ENCODE results near the gene ERCC6.

The ERCC6 gene

DNA sequence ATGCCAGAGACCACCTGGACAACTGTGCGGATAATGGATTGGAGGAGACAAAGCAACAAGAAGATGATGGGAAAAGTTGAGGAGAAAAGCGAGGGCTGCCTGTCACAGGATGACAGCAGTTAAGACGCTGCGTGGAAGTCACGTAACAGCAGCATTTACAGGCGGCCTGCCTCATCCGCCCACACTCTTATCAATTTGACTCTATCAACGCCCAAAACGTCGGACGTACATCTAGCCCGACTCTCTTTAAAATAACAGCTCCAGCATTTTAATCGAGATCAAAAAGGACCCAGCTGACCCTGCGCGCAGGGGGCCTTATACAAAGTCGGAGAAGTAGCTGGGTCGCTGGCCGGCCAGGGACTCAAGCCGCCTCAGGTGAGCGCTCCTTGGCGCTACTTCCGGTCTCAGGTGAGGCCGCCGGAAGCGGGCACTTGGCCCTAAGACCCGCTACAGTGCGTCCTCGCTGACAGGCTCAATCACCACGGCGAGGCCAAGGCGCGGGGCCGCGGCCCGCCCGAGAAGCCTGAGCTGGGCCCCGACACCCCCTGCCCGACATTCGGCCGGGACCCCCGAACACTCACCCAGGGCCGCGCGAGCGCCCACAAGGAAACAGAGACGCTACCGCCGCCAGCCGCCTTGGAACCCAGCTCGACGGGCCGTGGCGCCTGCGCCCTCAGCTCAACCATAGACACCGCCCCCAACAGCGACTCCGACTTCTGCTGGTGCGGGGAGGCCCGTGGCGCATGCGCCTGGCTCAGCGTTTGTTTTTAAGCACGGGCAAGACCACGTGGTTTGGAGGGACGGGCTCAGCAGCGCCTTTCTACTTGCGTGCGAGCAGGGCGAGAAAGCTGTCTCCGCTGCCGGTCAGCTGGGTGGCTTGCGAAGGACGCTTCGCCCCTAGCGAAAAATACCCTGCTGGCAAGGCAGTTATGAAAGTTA is at the start of gene ERCC6:
TSS of gene ERCC6 (minus strand) at position 741 of the 939 bp plus-strand sequence.
- peak; percentile 96 to 98 for DNase-seq

DNA sequence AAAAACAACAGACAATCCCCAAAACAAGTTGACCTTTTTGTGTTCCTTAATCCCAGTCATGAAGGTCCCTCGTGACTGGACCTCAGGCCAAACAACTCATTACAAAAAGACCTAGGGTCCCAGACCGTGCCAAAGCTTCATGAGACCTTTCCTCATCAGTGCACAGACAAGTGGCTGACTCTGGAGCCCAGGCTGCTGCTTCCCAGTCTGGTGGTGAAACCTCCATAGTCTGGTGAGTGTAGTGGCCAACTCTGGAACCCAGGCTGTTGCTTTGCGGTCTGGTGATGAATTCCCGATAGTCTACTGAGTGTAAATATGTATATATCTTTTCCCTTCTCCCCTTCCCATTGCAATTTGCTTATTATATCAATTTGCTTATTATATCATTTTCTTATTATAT is 49.1 kb upstream of the ERCC6 start:
- no peak for DNase-seq

DNA sequence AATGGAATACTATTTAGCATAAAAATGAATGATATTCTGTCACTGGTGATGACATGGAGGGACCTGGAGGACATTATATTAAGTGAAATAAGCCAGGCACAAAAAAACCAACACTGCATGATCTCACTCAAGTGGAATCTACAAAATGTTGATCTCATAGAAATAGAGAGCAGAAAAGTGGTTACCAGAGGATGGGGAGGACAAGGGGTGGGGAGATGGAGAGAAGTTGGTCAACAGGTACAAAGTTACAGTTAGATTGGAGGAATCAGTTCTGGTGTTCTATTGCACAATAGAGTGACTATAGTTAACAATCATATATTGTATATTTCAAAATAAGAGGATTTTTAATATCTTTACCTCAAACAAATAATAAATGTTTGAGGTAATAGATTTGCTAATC is 46.5 kb upstream of the ERCC6 start:
- DNase-seq = no peak

DNA sequence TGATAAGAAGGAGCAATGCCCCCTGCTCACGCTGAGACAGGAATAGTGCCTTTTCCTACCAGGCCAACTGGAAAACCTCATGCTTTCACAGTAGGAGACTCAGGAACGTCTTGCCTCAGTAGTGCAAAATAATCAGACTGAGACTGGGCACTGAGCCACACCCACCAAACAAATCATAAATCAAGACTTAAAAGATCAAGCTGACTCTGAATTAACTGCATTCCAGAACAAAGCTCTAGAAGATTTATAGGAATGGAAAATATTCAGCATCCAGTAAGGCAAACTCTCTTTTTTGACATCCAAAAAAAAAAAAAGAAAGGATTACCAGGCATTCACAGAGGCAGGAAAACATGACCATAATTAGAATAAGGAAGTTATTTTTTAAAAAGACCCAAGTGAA is 40.7 kb upstream of the ERCC6 start:
- no peak for DNase-seq

DNA sequence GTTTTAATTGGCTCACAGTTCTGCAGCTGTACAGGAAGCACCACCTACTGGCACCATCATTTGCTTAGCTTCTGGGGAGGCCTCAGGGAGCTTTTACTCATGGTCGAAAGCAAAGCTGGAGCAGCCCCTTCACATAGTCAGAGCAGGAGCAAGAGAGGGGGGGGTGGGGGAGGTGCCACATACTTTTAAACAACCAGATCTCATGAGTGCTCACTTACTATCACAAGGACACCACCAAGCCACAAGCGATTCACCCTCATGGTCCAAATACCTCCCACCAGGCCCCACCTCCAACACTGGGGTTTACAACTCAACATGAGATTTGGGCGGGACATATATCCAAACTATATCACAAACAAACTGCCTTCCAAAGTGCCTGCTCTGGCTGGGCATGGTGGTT is 39.5 kb upstream of the ERCC6 start:
- no peak for DNase-seq

DNA sequence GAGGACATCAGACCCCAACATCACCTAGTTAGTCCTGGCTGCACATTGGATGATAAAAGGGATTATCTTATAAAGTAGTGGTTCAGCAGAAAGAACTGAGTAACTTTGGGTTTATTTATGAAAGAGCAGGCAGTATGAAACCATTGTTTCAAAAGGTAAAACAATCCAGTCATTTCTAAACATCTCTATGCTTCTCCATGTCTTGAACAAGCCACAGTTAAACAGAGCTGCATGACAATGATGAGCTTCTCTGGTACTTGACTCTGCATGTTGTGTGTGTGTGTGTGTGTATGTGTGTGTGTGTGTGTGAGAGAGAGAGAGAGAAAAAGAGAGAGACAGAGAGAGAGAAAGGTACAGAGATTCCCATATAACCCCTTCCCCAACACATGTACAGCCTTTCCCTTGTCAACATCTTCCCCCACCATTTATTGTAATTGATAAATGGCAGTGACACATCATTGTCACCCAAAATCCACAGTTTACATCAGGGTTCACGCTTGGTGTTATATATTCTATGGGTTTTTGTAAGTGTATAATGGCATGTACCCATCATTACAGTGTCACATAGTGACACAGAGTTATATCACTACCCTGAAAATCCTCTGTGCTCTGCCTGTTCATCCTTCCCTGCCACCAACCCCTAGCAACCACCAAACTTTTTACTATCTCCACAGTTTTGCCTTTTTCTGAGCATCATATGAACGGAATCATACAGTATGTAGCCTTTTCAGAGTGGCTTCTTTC is 38.4 kb upstream of the ERCC6 start:
- DNase-seq = no peak

DNA sequence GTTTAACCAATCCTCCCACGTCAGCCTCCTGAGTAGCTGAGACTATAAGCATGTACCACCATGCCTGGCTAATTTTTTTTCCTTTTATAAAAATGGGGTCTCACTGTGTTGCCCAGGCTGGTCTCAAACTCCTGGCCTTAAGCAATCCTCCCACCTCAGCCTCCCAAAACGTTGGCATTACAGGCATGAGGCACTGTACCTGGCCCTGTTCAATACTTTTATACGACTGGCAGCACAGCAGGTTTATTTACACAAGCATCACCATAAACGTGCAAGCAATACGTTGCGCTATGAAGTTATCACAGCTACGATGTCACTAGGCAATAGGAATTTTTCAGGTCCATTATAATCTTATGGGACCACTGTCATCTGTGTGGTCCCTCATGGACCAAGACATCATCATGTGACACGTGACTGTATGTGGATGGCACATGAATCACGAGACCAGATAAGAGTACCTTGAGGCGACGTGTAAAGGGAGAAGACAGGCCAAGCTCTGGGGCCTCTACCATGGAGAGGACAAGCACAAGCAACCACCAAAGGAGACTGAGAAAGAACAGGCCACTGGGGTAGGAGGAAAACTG is 36.7 kb upstream of the ERCC6 start:
- DNase-seq = no peak

DNA sequence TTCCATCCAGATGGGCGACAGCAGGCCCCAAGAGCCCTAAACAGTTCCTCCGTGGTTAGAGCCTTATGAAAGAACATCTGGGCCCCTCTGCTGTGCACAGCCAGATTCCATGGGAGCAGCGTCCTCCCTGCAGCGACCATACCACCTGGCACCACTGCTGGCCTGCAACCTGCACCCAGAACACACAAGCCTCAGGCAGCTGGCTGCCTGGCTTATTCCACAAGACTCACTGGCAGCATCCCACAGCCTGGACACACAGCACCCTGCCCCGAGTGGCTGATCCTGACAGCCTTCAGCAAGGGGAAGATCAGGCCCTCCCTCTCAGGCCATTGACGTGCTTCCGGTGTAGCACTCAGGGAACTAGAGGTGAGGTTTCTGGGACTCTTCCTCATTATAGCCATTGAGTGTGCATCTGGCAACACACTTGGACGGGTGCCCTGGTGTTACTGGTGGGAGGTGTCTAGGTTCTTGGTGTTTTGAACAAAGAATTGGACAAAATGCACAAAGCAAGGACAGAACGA is 33.7 kb upstream of the ERCC6 start:
- DNase-seq = no peak

DNA sequence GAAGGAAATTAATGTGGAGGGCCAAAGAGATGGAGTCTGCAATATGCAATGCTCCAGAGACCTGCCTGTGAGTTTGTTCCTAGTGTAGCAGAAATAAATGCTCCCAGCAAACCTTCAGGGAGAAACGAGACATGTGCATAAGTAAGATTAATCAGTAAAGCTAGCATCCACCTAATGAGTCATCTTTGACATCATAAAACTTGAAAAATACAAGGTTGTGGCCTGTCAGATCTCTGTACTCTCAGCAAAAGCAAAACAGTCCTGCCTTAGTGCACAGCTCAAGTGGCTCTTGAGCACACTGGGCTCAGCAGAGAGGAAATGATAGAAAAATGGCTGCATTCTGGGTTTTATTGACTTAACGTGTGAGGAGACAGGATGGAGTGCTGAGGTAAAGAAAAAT is 32.5 kb upstream of the ERCC6 start:
- DNase-seq = no peak

DNA sequence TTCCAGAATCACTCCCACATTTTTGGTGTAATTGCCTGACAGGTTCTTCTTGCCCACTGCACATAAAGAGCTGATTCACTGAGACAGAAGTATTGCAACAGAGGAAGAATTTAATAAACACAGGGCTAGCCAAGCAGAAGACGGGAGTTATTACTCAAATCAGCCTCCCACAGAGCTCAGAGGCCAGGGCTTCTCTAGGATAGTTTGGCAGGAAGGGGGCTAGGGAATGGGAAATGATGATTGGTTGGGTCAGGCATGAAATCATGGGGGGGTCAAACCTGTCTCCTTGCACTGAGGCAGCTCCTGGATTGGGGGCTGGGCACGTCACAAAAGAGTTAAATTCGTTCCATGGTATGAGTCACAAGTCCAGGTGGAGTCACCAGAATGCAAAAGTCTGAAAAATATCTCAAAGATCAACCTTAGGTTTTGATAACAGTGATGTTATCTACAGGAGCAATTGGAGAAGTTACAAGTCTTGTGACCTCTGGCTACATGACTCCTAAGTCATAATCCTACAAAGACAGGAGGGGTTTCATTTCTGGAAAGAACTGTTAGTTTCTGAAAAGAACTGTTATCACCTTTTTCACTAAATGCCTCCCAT is 30.2 kb upstream of the ERCC6 start:
- no peak for DNase-seq

DNA sequence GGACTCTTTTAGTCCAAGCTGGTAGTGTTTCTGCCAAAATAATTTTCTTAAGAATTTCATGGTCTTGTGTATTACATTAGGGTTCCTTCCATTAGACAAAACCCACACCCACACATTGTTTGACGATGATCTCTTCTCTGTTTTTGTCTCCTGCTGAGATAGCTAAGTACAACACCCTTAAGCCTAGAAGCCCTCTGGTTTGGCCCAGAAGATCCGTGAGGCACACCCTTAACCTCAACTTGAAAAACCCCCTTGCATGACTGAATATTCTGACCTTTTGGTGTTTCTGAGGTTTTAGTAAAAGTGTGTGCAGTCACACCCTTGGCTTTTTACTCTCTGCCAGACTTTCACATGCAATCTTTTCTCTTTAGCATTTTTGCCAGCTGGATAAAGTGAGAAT is 29.3 kb upstream of the ERCC6 start:
- DNase-seq = no peak

DNA sequence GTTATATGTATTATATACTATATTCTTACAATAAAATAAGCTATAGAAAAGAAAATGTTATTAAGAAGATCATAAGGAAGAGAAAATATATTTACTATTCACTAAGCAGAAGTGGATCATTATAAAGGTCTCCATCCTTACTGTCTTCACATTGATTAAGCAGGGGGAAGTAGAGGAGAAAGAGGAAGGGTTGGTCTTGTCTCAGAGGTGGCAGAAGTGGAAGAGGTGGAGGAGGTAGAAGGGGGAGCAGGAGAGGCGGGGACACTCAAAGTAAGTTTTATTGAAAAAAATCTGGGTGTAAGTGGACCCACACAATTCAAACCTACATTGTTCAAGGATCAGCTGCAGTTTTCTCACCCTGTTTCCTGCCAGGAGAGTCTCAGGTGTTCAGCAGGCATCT is 28.9 kb upstream of the ERCC6 start:
- no peak for DNase-seq

DNA sequence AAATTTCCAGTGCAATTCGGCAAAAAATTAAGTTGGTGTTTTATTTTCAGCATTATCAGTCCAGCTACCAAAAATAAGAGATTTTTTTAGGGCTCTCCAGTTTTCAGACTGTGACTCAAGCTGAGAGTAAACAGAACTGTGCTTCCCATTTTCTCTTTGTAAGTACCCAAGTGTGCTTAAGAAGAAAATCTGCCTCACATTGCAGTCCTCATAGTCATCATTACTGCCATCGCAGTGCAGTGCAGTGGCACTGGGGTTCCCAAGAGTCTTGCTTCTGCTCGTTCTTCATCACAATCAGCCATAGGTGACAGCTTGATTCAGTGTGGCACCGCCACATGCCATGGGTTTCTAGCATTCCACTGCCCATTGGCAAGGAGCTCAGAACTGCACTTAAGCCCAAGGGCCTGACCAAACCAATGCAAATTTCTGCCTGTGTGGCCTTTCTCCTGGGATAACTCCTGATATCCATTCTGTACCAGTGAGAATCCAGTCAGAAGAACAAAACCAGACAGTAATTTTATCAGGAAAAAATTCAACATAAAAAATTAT is 25.6 kb upstream of the ERCC6 start:
- DNase-seq = no peak

DNA sequence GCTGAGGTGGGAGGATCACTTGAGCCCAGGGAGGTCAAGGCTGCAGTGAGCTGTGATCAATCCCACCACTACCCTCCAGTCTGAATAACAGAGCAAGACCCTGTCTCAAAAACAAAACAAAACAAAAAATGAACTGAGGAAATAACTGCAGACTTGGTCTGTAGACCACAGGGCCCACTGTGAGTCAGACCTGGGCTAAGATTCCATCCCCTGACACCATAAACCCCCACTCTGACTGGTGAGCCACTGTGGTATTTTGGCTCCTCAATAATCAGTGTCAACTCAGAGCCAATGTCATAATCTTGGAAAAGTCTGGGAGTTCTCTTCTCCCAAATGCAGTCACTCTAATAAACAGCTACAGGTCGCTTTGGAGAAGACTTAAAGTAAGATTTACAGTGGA is 24.0 kb upstream of the ERCC6 start:
- no peak for DNase-seq

DNA sequence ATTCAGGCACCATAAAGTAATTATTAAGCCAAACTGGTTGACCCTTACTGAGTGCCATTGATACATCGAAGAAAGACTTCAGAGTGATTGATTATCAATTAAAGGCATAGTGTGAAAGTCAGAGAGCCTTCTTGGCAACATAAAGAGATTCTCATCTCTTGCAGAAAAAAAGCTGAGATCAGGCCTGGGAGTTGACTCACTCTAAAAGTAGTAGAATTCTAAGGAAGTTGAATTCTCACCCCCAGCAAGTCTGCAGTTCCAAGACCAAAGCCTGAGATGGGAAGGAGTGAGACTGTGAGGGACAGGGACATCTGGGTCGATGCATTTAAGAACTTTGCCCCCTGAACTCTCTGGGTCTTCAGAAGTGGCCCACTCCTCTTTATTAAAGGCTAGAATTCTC is 21.6 kb upstream of the ERCC6 start:
- no peak for DNase-seq

DNA sequence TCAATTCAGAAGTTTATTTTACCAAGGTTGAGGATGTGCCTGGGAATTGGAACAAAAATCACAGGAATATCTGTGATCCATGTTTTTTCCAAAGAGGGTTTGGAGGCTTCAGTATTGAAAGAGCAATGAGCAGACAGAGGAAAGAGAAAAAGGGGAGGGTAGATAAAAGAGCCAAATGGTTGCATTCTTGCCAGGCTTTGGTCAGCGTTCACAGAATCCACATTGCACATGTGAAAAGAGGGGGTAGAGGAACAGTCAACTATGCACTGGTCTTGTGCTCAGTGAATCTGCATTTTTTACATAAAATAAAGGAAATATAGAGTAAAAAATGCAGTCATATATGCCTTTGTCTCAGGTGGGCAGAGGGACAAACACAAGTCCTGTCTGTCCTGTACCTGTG is 20.6 kb upstream of the ERCC6 start:
- DNase-seq = no peak

DNA sequence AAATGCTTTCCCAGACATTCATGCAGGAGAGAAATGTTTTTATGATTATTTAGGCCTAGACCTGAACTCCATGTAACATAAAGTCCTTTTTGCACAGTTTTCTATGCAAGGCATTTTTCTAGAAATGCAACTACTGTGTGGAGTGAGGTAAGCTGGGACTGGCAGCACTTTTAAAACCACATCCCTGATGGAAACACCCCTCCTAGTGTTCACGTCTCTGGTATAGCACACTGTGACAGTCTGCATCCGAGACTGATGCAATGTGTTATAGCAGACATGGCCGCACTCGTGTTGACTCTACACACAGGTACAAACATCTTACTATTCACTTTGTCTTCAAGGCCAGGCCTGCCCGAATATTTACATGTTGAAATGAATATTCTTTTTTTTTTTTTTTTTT is 19.3 kb upstream of the ERCC6 start:
- DNase-seq = no peak

DNA sequence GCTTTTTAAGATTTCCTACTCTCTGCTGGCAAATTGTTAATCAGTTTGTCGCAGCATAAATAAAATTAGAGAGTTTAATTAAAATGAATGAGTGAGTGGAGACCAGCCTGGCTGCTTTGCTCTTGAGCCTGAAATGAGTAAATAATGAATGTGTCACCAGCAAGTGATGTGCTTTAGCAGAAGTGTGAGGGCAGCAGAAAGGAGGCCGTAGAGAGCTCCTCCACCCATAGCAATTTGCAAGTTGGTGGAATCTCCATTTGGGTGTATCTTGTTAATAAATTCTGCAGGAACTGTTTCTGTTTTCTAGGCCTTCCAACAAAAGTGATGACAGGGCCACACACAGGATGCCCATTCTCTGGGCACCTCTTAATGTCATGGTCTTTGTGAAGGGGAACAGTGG is 18.8 kb upstream of the ERCC6 start:
- DNase-seq = no peak

DNA sequence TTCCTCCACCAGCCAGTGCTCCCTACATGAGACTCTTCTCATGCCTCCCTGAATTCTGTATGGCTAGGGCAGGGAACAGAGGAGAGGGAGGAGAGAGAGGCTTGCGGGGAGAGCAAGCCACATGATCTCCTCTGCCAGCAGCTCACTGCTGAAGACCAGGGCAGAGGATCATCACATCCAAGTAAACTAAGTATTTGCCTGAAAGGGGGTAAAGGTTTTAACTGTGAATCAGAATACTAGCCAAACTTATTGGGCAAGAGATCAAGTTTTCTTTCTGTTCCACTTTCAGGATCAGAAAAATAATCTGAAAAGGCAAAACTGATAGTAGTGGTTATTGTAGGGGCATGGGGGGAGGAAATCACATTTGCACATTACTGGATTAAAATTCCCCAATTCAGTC is 17.8 kb upstream of the ERCC6 start:
- DNase-seq = no peak

DNA sequence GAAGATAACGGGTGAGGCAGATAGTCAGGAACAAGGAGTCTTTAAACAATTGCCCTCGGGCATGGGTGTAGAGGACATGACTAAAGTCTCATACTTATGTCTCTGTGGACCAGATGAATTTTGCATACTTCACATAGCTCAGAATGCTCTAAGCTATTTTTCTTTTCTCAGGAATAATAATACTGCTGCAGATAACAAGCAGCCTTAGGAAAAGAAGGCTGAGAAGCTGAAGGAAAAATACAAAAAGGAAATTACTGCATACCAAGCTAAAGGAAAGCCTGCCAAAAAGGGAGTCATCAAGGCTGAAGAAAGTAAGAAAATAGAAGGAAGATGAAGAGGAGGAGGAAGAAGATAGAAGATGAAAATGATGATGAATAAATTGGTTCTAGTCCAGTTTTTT is 13.4 kb upstream of the ERCC6 start:
- DNase-seq = no peak

DNA sequence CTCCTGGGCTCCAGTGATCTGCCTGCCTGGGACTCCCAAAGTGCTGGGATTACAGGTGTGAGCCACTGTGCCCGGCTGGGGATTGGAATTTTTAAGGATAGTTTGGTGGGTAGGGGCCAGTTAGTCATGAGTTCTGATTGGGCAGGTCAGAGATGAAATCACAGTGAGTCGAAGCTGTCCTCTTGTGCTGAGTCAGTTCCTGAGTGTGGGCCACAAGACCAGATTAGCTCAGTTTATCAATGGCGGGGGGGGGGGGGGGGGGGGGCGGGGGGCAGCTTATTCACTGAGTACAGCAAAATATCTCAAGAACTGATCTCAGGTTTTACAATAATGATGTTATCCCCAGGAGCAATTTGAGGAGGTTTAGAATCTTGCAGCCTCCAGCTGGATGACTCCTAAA is 11.6 kb upstream of the ERCC6 start:
- DNase-seq = no peak

DNA sequence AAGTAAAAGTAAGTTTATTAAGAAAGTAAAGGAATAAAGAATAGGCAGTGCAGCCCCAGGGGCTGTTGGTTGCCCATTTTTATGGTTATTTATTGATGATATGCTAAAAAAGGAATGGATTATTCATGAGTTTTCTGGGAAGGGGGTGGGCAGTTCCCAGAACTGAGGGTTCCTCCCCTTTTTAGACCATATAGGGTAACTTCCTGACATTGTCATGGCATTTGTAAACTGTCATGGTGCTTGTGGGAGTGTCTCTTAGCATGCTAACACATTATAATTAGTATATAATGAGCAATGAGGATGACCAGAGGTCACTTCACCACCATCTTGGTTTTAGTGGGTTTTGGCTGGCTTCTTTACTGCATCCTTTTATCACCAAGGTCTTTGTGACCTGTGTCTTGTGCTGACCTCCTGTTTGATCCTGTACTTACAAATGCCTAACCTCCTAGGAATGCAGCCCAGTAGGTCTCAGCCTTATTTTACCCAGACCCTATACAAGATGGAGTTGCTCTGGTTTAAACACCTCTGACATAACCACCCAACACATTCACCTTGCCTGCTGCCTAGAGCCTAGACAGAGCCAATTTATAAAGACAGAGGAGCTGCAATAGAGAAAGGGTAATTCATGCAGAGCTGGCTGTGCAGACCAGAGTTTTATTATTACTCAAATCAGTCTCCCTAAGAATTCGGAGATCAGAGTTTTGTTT is 10.9 kb upstream of the ERCC6 start:
- DNase-seq = no peak
